Skin epidermis (tissue), 12 donors: Measurements from ENCODE around the gene MBTPS2.
"Not testable (repeated sequence)": the region's sequence is repeated elsewhere in the genome, so short reads cannot be mapped to it uniquely, and the experiment has no call there.

Experiments used
- H3K27ac ChIP-seq, 21 experiments: fragments of 200-600 bp; sonication (generic) in 11 of 21; one replicate each; pipeline ENCODE4 v1.5.0; 2020; ENCODE audit warnings: mild to moderate bottlenecking in 3 of 21, inconsistent platforms in 2 of 21, moderate library complexity in 2 of 21
- H3K4me3 ChIP-seq, 7 experiments: fragments of 200-600 bp; sonication (generic) in 2 of 7; one replicate each; pipeline ENCODE4 v1.5.0; 2020; ENCODE audit warnings: inconsistent platforms in 2 of 7, mild to moderate bottlenecking in 2 of 7, moderate library complexity in 1 of 7

The MBTPS2 gene

DNA sequence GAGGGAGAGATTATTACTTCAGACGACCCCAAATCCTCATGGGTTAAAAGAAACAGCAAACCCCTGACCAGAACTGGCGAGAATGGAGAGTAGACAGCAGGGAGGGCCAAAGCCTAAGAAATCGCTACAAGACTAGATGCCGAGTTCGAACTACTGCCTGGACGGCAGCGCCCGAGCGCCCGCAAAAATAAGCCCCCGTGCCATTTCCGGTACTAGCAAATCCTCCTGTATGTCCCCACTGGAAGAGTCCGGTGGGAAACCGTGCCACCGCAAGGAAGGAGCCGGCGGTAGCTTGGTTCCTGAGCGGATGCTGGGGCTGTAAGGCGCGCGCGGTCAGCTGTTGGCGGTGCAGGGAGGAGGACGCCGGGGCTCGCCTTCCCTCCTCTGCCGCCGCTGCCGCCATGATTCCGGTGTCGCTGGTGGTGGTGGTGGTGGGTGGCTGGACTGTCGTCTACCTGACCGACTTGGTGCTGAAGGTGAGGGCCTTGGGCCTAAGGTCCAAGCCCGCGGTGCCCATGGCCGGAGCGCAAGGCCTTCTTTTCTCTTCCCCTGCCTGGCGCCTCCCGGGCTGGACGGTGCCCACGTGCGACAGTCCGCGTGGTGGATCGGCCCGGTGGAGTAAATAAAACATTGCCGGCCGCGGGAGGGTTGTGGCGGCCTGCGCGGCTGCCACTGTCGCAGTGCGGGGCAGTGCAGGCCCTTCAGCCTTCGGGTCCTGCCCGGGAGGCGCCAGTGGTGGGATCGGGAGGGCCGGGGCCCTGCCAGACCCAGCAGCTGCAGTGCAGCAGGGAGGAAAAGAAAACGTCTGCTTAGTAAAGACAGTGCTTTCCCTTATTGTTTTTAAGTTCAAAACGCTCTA lies at the start of gene MBTPS2:
TSS of gene MBTPS2 (plus strand) at position 284 of the 859 bp plus-strand sequence. CDS start at position 402, 118 bp downstream.
- peak within 1 kb of the TSS; percentile 72 to 91 (median 86) for H3K27ac ChIP-seq
- H3K4me3 ChIP-seq: peak within 1 kb of the TSS; percentile 56 to 77 (median 67)

DNA sequence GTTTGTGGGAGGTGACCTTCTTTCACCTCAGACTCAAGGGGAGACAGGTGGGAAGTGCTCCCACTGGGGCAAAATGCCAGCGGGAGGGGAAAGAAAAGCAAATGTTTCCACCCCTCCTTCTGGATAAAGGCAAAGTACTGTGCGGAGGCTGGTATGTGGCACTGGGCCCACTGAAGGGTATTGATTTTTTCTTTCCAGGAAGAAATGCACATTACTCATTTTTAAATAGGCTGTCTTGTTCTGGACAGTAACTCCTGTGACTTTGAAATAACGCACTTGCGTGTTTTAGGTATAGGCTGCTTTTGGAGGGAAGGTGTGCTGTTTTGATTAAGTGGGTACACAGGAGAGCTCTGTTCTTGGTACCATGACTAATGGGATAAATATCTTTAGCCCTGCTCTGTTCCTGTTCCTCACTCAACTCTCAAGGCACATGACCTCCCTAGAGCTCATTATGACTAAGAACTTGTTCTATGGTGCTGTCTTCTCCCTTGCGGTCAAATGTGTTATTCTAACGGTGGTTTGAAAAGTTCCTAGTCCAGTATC lies 40.7 kb upstream of the MBTPS2 start:
- no peak overlapping the region for H3K27ac ChIP-seq
- H3K4me3 ChIP-seq: no peak overlapping the region

DNA sequence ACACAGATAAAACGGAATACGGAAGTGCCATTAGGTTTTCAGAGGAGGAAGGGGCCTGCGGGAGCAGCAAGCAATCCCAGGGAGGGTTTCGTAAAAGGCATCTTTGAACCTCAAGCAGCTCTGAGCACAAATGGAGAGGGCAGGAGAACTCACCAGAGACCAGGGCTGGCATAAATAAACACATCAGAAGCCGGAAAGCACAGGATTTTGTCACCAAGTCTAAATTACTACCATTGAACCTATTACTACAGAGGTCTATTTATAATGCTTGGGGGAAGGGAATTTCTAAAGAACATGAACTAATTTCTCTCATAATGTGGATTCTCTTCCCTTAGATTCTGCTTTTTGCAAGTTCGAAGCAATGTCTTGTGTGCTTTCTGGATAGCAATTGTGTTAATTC lies 39.6 kb upstream of the MBTPS2 start:
- no peak overlapping the region for H3K4me3 ChIP-seq
- H3K27ac ChIP-seq: no peak overlapping the region

DNA sequence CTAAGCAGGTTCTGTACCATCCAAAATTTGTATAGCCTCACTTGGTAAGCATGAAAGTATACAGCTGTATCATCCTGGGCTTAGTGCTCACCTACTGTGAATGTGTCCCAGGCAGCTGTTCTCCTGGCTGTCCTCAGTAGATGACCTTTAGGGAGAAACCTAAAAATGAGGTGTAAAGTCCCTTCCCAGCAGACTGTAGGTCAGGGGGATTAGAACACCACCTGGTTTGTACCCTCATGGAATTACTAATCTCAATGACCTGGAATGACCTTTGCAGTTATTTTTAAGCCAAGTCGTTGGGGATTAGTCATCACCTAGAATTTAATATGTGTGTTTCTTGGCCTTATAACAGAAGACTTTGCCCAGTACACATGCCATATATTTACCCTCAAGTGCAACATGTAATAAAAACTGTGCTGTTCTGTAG lies 39.1 kb upstream of the MBTPS2 start:
- Histone ChIP-seq H3K4me3 (no peak overlapping the region), H3K27ac (no peak overlapping the region)

GRCh38 chrX:21802054-21802670 lies 37.3 kb upstream of the MBTPS2 start:
- H3K4me3 ChIP-seq: no peak overlapping the region
- no peak overlapping the region for H3K27ac ChIP-seq

DNA sequence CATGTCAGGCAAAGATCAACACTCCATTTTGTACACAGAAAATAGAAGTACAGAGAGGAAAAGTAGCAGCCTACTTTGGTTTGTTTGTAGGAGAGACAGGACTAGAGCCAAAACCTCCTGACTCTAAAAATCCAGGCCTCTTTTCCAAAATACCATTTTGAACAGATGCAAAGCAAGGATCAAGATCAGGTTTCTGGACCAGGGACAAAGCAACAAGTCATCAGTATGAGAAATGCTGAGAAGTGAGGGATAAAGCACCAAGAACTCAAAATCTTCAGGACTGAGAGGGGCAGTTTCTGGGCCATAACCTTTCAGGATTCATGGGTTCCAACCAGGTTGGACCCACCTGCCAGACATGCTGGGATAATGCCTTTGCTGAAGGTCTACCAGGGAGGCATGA lies 36.6 kb upstream of the MBTPS2 start:
- no peak overlapping the region for H3K27ac ChIP-seq
- H3K4me3 ChIP-seq: no peak overlapping the region

DNA sequence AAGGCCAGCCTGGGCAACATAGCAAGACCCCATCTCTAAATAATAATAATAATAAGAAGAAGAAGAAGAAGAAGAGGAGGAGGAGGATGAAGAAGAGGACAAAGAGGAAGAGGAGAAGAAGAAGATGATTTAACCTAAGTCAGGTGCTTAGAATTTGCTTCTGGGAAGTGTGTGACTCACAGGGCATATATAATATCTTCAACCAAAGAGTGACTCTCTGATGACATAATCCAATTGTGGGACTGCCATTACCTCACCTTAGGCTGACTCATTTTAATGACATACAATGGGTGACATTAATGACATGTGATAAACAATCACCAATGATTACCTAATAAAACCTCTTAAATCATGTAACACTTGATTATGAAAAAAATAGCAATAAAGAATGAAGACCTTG lies 32.7 kb upstream of the MBTPS2 start:
- H3K4me3 ChIP-seq: no peak overlapping the region

DNA sequence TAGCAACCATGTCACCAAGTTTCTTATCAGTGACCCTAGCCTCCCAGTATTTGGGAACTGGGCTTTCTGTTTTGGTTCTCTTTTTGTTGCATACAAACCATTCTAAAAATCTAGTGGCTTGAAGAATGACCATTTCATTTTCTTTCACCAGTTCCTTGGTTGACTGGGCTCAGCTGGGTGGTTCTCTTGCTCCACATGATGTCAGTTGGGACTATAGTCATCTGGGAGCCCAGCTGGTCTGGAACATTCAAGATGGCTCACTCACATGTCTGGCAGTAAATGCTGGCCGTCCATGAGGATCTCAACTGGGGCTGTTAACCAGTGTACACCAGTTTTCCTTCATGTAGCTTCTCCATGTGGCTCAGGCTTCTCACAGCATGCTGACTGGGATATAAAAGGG lies 27.6 kb upstream of the MBTPS2 start:
- Histone ChIP-seq H3K4me3 (no peak overlapping the region), H3K27ac (no peak overlapping the region)

More for the DNA sequence above, 32.7 kb upstream of the MBTPS2 start:
- no peak overlapping the region for H3K27ac ChIP-seq

DNA sequence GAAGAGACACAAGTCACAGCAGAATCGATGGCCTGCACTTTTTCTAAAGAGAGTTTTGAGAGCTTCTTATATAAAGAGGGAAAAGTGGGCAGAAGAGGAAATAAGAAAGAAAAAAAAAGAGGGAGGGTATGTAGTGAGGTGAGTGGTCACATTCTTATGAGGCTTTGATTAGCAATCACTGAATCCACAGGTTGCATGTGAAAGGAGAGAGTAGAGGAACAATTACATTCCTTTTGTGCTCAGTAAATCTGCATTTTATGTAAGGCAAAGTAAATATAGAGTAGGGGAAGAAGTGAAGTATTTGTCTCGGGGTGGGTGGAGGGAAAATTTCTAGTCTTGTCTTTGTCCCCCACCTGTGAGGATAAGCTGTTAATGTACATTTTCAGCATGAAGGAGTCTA lies 26.8 kb upstream of the MBTPS2 start:
- Histone ChIP-seq H3K27ac (no peak overlapping the region), H3K4me3 (no peak overlapping the region)

DNA sequence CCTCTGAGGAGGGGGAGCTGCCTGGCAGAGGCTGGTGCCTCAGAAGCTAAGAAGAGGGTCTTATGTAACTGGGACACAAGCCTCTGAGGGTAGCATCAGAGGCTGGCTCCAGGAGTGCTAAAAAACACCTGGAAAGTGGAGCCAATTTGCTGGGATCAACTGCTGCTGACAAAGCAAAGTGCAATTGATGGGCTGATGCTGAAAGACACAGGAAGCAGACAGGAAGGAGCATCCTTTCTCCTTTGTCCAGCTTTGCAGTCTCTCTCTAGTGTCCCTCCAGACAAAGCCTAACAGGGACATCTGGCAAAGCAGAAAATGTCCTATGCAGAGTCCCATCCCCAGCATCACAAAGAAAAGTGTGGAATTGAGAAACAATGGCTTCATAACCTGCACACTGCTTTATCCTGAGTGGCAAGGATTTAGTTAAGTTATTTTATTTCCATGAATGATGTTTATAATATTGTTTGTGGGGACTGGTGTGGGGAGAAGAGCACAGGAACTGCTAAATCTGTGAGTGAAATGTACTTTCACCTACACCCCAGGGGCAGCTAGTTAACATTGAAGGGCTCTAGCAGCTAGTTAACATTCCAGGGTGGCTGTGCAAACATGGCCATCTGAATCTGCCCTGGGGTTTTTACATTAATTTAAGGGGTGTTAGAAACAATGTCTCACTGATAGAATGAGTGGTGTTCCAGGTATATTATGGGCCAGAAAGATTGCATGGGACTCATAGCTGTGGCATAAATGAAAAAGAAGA lies 25.6 kb upstream of the MBTPS2 start:
- H3K27ac ChIP-seq: no peak overlapping the region
- no peak overlapping the region for H3K4me3 ChIP-seq

- Histone ChIP-seq H3K4me3 (no peak overlapping the region), H3K27ac (no peak overlapping the region)
Measured at GRCh38 chrX:21816136-21816535, 23.3 kb upstream of the MBTPS2 start.

DNA sequence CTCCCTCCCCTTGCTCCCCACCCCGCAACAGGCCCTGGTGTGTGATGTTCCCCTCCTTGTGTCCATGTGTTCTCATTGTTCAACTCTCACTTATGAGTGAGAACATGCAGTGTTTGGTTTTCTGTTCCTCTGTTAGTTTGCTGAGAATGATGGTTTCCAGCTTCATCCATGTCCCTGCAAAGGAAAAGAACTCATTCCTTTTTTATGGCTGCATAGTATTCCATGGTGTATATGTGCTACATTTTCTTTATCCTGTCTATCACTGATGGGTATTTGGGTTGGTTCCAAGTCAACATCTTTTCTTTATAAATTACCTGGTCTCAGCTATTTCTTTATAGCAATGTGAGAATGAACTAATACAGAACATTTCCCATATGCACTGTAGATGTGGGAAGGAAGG lies 19.2 kb upstream of the MBTPS2 start:
- not testable (repeated sequence) for H3K4me3 ChIP-seq, H3K27ac ChIP-seq

GRCh38 chrX:21821875-21822274 lies 17.5 kb upstream of the MBTPS2 start:
- Histone ChIP-seq H3K27ac (no peak overlapping the region), H3K4me3 (no peak overlapping the region)

GRCh38 chrX:21831496-21831895 lies 7.9 kb upstream of the MBTPS2 start:
- Histone ChIP-seq H3K27ac (no peak overlapping the region), H3K4me3 (no peak overlapping the region)

- H3K27ac ChIP-seq: no peak overlapping the region
- H3K4me3 ChIP-seq: no peak overlapping the region
Measured at GRCh38 chrX:21837056-21837455, 2.4 kb upstream of the MBTPS2 start.

GRCh38 chrX:21838937-21839333 lies 482 bp upstream of the MBTPS2 start:
- H3K27ac ChIP-seq: peak overlapping the region in 20 of 21 experiments; percentile 72 to 91 (median 86)
- peak overlapping the region; percentile 56 to 77 (median 67) for H3K4me3 ChIP-seq

- H3K4me3 ChIP-seq: peak overlapping the region; percentile 56 to 77 (median 67)
- peak overlapping the region in 19 of 21 experiments; percentile 81 to 91 (median 87) for H3K27ac ChIP-seq
Measured at GRCh38 chrX:21840193-21840545, 752 bp downstream of the MBTPS2 start.

DNA sequence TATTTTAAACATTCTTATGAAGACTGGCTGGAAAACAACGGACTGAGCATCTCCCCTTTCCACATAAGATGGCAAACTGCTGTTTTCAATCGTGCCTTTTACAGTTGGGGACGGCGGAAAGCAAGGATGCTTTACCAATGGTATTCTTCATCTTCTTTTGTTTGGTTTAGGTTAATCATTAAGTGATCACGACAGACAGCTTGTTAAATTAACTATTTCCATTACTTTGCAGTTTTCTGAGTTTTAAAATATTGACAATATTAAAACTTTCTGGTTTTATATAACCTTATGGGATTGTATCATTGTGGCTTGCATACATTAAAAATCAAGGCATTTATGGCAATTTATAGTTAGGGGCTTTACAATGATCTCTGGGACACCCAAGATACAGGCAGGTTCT lies 3.8 kb downstream of the MBTPS2 start:
- Histone ChIP-seq H3K27ac (no peak overlapping the region), H3K4me3 (no peak overlapping the region)

GRCh38 chrX:21845096-21845495 lies 5.7 kb downstream of the MBTPS2 start:
- no peak overlapping the region for H3K4me3 ChIP-seq

GRCh38 chrX:21847342-21847741 lies 7.9 kb downstream of the MBTPS2 start:
- Histone ChIP-seq H3K4me3 (no peak overlapping the region), H3K27ac (no peak overlapping the region)

More at GRCh38 chrX:21845096-21845495, 5.7 kb downstream of the MBTPS2 start:
- H3K27ac ChIP-seq: no peak overlapping the region
